Activated CD8-positive, alpha-beta T cell treated with anti-CD3 and anti-CD28 coated beads, Interleukin-2, amount 10 ng/mL, durations not matched to agents 7 days and 5 days (primary cell): ENCODE results near the gene ATMIN. TPM values are rescaled to one million over a fixed set of nuclear protein-coding genes. Genes with fewer than 3 reads are reported as not detected.

Experiments
- ATAC-seq: fragments of 150-1000 bp; cut with Tn5 transposase; one replicate; pipeline ENCODE4 v1.10.0; 2021; ENCODE audit warnings: moderate library complexity
- CTCF ChIA-PET: fragments of 350-600 bp; sonication (Branson Sonifier 250); formaldehyde crosslinking; loops from one replicate; lab custom pipeline; 2021; ENCODE audit warnings: antibody characterized with exemption; lab: Charles Lee
- POLR2A ChIA-PET: fragments of 350-600 bp; sonication (Branson Sonifier 250); formaldehyde crosslinking; loops from one replicate; lab custom pipeline; 2021; ENCODE audit warnings: antibody characterized with exemption; lab: Charles Lee
- DNase-seq: peaks from one replicate; pipeline ENCODE4 v3.0.0-alpha.2; 2020
- H3K27ac Mint-ChIP-seq: one replicate; pipeline ENCODE4 v1.8.0; 2021; ENCODE audit warnings: mild to moderate bottlenecking, mixed read lengths
- H3K27me3 Mint-ChIP-seq: one replicate; pipeline ENCODE4 v1.8.0; 2021; ENCODE audit warnings: low read depth, mixed read lengths
- H3K36me3 Mint-ChIP-seq: one replicate; pipeline ENCODE4 v1.8.0; 2021; ENCODE audit warnings: low read depth, mixed read lengths
- H3K4me1 Mint-ChIP-seq: one replicate; pipeline ENCODE4 v1.8.0; 2021; ENCODE audit warnings: low read depth, mixed read lengths
- H3K4me3 Mint-ChIP-seq: one replicate; pipeline ENCODE4 v1.8.0; 2021; ENCODE audit warnings: mild to moderate bottlenecking, mixed read lengths
- H3K9me3 Mint-ChIP-seq: one replicate; pipeline ENCODE4 v1.8.0; 2022; ENCODE audit warnings: mixed read lengths; ENCODE audit not compliant: insufficient read depth
- total RNA-seq, 2 experiments: library from RNA; stranded (reverse); gene quantifications; one replicate each; pipeline ENCODE4 v1.2.3, GENCODE V29; 2021

Gene ATMIN
- total RNA-seq, 2 experiments from 2014 or later: 23.3 to 27.0 TPM

GRCh38 chr16:81071805-81072204 lies 36.2 kb downstream of the ATMIN start:
- ATAC-seq (no peak), DNase-seq (no peak)
- Mint-ChIP-seq H3K4me3 (no peak overlapping the region), H3K9me3 (no peaks in the 10 kb centered on the region), H3K27me3 (no peaks in the 10 kb centered on the region), H3K36me3 (no peaks in the 10 kb centered on the region), H3K4me1 (peaks cover 16% of the 10 kb centered on the region), H3K27ac (no peak overlapping the region)
- POLR2A ChIA-PET: no interaction called here
- CTCF ChIA-PET: interaction anchor here (9.0 kb wide), 1 partner anchor 36 kb away, joined by 107 read pairs; the partner anchor contains the start of gene ATMIN

- no peaks in the 10 kb centered on the region for H3K27me3 Mint-ChIP-seq
- no peaks in the 10 kb centered on the region for H3K9me3 Mint-ChIP-seq
- ATAC-seq (no peak), DNase-seq (no peak)
- H3K27ac Mint-ChIP-seq: no peak overlapping the region
- POLR2A ChIA-PET: no interaction called here
- peaks cover 11% of the 10 kb centered on the region for H3K4me1 Mint-ChIP-seq
- CTCF ChIA-PET: interaction anchor here (9.0 kb wide), 1 partner anchor 38 kb away, joined by 107 read pairs; the partner anchor contains the start of gene ATMIN
- H3K36me3 Mint-ChIP-seq: no peaks in the 10 kb centered on the region
- no peak overlapping the region for H3K4me3 Mint-ChIP-seq
Measured at GRCh38 chr16:81073560-81074330, 38.1 kb downstream of the ATMIN start.

GRCh38 chr16:81076566-81077075 lies 41.0 kb downstream of the ATMIN start:
- POLR2A ChIA-PET: interaction anchor here (0.6 to 2.7 kb wide), 10 partner anchors 10 to 238 kb away, joined by 3 to 29 read pairs (median 6); partner anchors contain the start of genes ATMIN, CENPN, CMC2 and GAN
- Mint-ChIP-seq H3K36me3 (no peaks in the 10 kb centered on the region), H3K27ac (no peak overlapping the region), H3K4me3 (no peak overlapping the region), H3K27me3 (no peaks in the 10 kb centered on the region), H3K4me1 (peaks cover 11% of the 10 kb centered on the region), H3K9me3 (no peaks in the 10 kb centered on the region)
- CTCF ChIA-PET: interaction anchor here (0.6 to 9.0 kb wide), 10 partner anchors 12 to 550 kb away, joined by 3 to 107 read pairs (median 4); partner anchors contain the start of gene ATMIN
- DNase-seq (peak; percentile 93), ATAC-seq (peak; percentile 86)

- CTCF ChIA-PET: interaction anchor here (0.6 to 9.0 kb wide), 10 partner anchors 11 to 550 kb away, joined by 3 to 107 read pairs (median 4); partner anchors contain the start of gene ATMIN
- Mint-ChIP-seq H3K27ac (peak within 1 kb of the TSS; percentile 25), H3K27me3 (no peaks in the 10 kb centered on the region), H3K4me1 (peaks cover 6% of the 10 kb centered on the region), H3K9me3 (no peaks in the 10 kb centered on the region), H3K4me3 (peak within 1 kb of the TSS; percentile 5), H3K36me3 (no peaks in the 10 kb centered on the region)
- ATAC-seq (peak; percentile 90), DNase-seq (peak; percentile 98)
- POLR2A ChIA-PET: interaction anchor here (0.9 to 2.7 kb wide), 9 partner anchors 11 to 237 kb away, joined by 3 to 29 read pairs (median 7); partner anchors contain the start of genes ATMIN, CENPN, CMC2 and GAN
Measured at GRCh38 chr16:81077076-81077940, 41.7 kb downstream of the ATMIN start, which contains the start of gene C16orf46. Gene C16orf46 (minus strand): TSS chr16:81077238. CDS start chr16:81063955, 13,283 bp downstream.

GRCh38 chr16:81080233-81080632 lies 44.6 kb downstream of the ATMIN start:
- H3K4me1 Mint-ChIP-seq: peaks cover 6% of the 10 kb centered on the region
- H3K27me3 Mint-ChIP-seq: no peaks in the 10 kb centered on the region
- CTCF ChIA-PET: no interaction called here
- POLR2A ChIA-PET: no interaction called here
- H3K9me3 Mint-ChIP-seq: no peaks in the 10 kb centered on the region
- H3K36me3 Mint-ChIP-seq: no peaks in the 10 kb centered on the region
- no peak for DNase-seq
- no peak overlapping the region for H3K27ac Mint-ChIP-seq
- ATAC-seq: no peak
- no peak overlapping the region for H3K4me3 Mint-ChIP-seq

- H3K9me3 Mint-ChIP-seq: no peaks in the 10 kb centered on the region
- ATAC-seq (no peak), DNase-seq (no peak)
- peaks cover 4% of the 10 kb centered on the region for H3K4me1 Mint-ChIP-seq
- H3K27ac Mint-ChIP-seq: no peak overlapping the region
- no peak overlapping the region for H3K4me3 Mint-ChIP-seq
- ChIA-PET CTCF (no interaction called here), POLR2A (no interaction called here)
- no peaks in the 10 kb centered on the region for H3K36me3 Mint-ChIP-seq
- H3K27me3 Mint-ChIP-seq: no peaks in the 10 kb centered on the region
Measured at GRCh38 chr16:81081014-81081413, 45.4 kb downstream of the ATMIN start.

GRCh38 chr16:81088836-81089235 lies 53.2 kb downstream of the ATMIN start:
- H3K27me3 Mint-ChIP-seq: no peaks in the 10 kb centered on the region

GRCh38 chr16:81094771-81095251 lies 59.2 kb downstream of the ATMIN start:
- Mint-ChIP-seq H3K36me3 (no peaks in the 10 kb centered on the region), H3K4me3 (peak overlapping the region; percentile 74), H3K27me3 (no peaks in the 10 kb centered on the region), H3K9me3 (no peaks in the 10 kb centered on the region), H3K4me1 (peaks cover 13% of the 10 kb centered on the region), H3K27ac (no peak overlapping the region)
- ChIA-PET POLR2A (no interaction called here), CTCF (interaction anchor here (0.7 to 0.9 kb wide), 2 partner anchors 18 to 59 kb away, joined by 4 read pairs; partner anchors contain the start of gene ATMIN)
- DNase-seq: no peak
- no peak for ATAC-seq

More at GRCh38 chr16:81088836-81089235, 53.2 kb downstream of the ATMIN start:
- no peak overlapping the region for H3K4me3 Mint-ChIP-seq
- DNase-seq: no peak
- no peaks in the 10 kb centered on the region for H3K36me3 Mint-ChIP-seq
- H3K4me1 Mint-ChIP-seq: no peaks in the 10 kb centered on the region
- CTCF ChIA-PET: interaction anchor here (1.3 kb wide), 1 partner anchor 12 kb away, joined by 4 read pairs; the partner anchor contains the start of gene C16orf46
- POLR2A ChIA-PET: no interaction called here
- no peak overlapping the region for H3K27ac Mint-ChIP-seq
- ATAC-seq: no peak
- no peaks in the 10 kb centered on the region for H3K9me3 Mint-ChIP-seq

- H3K27ac Mint-ChIP-seq: no peak overlapping the region
- peak overlapping the region; percentile 74 for H3K4me3 Mint-ChIP-seq
- ATAC-seq: no peak
- peaks cover 13% of the 10 kb centered on the region for H3K4me1 Mint-ChIP-seq
- no peaks in the 10 kb centered on the region for H3K9me3 Mint-ChIP-seq
- ChIA-PET CTCF (interaction anchor here (0.7 kb wide), 1 partner anchor 19 kb away, joined by 4 read pairs; no protein-coding TSS in a partner anchor), POLR2A (no interaction called here)
- no peak for DNase-seq
- no peaks in the 10 kb centered on the region for H3K27me3 Mint-ChIP-seq
- no peaks in the 10 kb centered on the region for H3K36me3 Mint-ChIP-seq
Measured at GRCh38 chr16:81095653-81095952, 60.0 kb downstream of the ATMIN start.

GRCh38 chr16:81095953-81096714 lies 60.5 kb downstream of the ATMIN start, which contains the start of gene GCSH:
Gene GCSH (minus strand): TSS chr16:81096395. CDS start chr16:81096278, 117 bp downstream.
- Mint-ChIP-seq H3K9me3 (no peaks in the 10 kb centered on the region), H3K4me1 (peaks cover 13% of the 10 kb centered on the region), H3K27ac (peak within 1 kb of the TSS; percentile 46), H3K4me3 (peak within 1 kb of the TSS; percentile 74), H3K36me3 (no peaks in the 10 kb centered on the region), H3K27me3 (no peaks in the 10 kb centered on the region)
- DNase-seq: peak; percentile 99
- ChIA-PET POLR2A (interaction anchor here (2.9 kb wide), 1 partner anchor 20 kb away, joined by 10 read pairs; the partner anchor contains the start of gene C16orf46), CTCF (no interaction called here)
- peak; percentile 99 for ATAC-seq
